T-helper 1 cell (primary cell): Measurements from ENCODE around the gene EGFLAM.

Source experiments
- DNase-seq, 5 donors: peaks; one replicate each; pipeline ENCODE4 v3.0.0-alpha.2; 2012 to 2020
- total RNA-seq, 4 donors: gene quantifications; one replicate each; lab custom pipeline; 2026; lab: John Stamatoyannopoulos, UW

Gene EGFLAM
- total RNA-seq: 0 reads per million in 4 donors

DNA sequence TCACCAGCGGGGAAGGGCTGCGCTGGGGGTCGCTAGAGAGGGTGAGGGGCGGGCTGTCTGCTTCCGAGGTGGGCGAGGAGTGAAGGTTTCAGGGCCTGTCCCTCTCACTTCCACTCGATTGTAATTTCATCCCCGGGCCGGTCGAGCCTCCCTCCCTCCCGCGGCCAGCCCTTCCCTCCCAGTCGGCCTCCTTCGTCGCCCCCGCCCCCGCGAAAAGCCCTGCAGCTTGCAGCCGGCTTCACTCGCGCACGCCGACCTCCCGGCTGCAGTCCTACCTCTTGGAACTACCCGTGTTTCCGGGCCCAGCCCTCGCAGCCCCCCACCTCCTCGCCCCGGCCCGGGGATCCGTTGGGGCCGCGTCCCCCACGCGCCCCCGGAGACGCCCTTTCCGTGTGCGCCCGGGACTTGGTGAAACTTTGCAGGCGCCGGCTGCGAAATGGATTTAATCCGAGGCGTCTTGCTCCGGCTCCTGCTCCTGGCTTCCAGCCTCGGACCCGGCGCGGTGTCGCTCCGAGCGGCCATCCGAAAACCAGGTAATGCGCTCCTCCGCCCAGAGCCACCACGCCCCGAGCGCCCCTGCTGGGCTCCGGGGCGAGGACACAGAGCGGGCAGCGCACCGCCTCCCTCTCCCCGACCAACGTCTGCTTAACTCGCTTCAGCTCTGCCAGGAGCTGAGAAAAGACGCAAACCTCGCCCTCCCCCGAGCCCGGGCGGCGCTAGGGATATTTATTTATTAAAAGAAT is at the start of gene EGFLAM:
EGFLAM (plus strand) TSS at position 241 of the 743 bp plus-strand sequence; CDS start at position 437, 196 bp downstream.
- no peak for DNase-seq

DNA sequence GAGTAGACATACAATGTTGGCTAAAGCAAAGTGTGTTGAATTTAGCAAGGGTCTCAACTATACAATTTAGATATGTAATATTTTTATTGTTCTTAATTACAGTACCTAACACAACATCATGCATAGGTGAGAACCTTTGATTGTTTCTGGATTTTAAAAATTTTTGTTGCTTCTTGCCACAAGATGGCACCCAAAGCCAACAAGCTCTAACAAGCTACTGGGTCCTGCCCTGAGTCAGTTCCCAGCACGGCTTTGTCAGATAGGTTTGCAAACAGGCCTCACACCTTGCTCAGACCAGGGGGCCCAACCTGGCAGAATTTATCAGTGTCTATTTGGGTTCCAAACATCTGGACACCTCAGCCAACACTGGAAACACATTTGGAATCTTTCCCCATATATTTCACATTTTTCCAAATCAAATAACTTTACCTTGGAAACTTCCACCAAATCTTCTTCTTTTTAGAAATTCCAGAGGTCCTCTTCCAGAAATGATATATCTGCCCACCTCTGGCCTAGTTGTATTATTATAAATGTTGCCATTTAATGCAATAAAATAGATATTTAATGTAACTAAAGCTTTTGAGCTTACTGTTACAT is 49.5 kb upstream of the EGFLAM start:
- DNase-seq: peak in 1 of 5 donors; percentile 2

DNA sequence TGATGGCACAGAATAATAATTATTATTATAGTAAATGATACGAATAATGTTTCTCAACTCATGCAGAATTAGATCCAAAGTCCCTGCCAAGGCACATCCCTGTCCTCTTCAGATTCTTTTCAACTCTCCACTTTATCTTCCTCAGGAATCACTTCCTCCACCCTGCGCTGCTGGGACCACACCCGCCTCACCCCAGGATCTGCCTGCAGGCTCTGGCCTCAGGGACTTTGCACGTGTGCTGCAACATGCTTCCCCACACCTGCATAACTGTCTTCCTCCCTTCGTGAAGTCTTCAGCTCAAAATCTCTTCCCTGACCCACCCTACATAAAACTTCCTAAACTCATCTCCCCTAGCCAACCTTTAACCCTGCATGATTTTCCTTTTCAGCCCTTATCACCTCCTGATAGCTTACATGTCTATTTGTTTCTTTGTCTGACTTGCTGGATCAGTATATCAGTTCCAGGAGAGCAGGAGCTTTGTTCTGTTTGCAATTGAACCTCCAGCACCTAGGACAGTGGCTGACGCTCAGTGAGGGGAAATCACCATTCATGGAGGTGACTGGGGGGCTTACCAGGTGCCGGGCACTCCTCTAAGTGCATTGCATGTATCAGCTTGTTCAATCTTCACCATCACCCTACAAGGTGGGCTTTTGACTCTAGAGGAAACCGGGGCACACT is 47.5 kb upstream of the EGFLAM start:
- no peak for DNase-seq

DNA sequence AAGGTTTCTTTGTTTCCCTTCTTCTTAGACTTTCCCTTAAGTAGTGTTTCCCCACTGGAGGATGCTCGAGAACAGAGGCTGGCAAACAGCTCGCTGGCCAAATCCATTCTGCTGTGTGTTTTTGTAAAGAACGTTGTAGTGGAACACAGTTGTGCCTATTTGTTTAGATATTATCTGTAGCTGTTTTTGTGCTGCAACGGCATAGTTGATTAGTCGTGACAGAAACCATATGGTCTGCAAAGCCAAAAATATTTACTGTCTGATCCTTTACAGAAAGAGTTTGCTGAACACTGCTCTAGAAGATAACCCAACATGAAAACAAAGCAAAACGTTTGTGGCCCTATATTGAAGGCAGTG is 47.0 kb upstream of the EGFLAM start:
- DNase-seq: no peak

DNA sequence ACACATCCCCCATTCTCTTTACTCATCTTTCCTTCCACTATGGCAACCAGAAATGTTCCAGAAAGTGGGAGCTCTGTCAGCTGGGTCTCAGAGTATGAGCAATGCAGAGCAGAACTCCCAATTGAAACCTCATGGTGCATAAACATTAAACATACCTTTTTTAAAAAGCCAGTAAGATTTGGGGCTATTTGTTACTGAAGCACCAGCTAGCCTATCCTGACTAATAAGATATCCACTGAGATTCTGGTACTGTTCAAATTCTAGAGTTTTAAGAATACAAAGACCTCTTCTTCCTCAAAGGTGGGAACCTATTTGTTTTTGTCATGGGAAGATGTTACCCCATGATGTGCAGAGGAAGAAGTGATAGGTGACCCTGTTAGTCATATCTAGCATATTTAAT is 46.1 kb upstream of the EGFLAM start:
- no peak for DNase-seq

DNA sequence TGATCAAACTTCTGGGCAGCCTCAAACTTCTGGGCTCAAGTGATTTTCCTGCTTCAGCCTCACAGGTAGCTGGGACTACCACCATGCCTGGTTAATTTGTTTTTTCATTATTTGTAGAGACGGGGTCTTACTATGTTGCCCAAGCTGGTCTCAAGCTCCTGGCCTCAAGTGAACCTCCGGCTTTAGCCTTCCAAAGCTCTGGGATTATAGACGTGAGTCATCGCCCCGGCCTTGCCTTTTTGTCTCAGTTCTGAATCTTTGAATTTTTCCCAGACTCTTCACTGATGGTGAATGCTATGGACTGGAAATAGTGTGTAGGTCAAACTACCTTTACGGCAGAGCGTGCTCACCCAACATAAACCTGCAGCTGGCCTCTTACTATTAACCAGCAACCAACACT is 32.3 kb upstream of the EGFLAM start:
- DNase-seq: no peak

DNA sequence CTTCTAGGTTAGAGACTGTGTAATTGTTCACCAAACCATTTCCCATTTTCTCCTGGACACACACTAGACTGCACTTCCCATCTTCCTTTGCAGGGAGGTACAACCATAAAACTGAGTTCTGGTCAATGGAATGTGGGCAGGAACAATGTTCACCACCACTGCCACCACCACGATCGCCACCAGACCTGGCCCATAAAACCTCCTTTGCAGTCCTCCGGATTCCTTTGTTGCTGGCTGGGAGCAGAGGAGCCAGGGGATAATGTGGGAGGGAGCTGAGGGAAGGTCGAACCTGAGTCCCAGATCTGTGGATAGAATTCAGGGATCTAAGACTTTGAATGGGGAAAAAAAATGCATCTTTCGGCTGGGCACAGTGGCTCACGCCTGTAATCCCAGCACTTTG is 29.4 kb upstream of the EGFLAM start:
- no peak for DNase-seq

DNA sequence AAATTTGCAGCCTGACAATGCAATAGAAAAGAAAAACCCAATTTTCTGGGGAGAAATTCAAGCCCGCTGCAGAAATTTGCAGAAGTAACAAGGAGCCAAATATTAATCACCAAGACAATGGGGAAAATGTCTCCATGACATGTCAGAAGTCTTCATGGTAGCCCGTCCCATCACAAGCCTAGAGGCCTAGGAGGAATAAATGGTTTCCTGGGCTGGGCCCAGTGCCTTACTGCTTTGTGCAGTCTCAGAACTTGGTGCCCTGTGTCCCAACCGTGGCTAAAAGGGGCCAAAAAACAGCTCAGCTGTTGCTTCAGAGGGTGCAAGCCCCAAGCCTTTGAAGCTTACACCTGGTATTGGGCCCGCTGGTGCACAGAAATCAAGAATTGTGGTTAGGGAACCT is 23.6 kb upstream of the EGFLAM start:
- DNase-seq: no peak

DNA sequence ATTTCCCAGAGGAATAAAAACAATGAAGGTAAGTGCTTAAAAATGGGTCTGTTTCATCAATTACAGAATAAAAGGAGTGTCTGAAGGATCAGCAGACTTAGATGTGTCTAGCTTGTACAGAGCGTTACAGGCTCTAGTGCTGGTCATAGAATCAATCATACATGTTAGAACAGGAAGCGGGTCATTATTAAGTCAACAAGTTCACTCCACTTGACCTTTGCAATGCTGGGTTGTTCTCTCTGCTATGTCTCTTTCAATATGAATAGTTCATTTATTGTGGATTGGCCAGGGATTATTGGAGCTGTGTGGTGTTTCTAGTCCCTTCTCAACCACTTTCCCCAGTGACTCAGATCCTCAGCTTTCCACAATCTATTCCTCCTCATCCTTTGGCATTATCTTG is 20.7 kb upstream of the EGFLAM start:
- DNase-seq: no peak

DNA sequence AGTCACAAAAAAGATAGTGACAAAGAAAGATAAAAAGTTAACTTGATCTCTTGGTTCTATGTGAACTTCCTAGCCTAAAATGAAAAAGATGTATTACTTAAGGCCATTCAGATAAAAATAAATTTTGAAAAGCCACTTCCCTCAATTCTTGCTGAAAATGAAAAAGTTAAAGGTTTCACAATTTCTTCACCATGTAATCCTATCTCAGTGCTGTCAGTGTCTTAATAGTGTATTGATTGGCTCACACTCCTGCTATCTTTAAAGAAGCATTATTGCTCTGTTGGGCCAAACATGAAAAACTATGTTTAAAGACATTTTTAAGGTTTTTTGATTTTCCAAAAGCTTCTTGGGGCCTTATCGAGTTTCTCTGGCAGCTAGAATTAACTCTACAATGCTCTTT is 18.1 kb upstream of the EGFLAM start:
- DNase-seq: no peak

DNA sequence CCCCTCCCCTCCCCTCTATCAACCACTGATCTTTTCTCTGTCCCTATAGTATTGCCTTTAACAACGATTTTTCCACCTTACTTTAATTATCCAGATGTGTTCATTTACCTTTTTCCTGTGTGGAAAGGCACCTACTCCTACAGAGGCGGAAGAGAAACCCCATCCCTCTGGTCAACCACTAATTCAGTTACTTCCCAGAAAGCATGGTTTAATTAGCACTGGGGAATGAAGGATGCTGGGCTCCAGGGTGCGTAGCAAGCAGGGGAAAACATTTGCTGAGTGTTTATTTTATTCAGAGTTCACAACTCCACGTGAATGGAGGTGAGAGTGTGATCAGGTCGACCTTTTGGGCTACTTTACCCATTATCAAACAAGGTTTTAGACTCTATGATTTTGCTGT is 16.7 kb upstream of the EGFLAM start:
- DNase-seq: no peak

DNA sequence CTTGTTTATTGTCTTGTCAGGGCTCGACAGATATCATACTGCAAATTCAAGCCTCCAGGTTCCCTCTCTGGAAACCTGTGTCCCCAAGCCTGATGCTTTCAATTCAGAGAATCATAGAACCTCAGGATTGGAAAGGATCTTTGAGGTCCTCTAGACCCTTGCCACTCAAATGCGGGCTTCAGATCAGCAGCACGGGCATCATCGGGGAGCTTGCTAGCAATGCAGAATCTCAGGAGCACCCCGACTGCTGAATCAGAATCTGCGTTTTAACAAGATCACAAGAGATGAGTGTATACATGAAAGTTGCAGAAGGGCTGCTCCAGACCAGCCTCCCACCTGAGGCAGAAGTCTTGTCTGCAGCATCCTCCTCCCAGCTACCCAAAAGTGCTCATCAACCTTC is 13.1 kb upstream of the EGFLAM start:
- DNase-seq: no peak

DNA sequence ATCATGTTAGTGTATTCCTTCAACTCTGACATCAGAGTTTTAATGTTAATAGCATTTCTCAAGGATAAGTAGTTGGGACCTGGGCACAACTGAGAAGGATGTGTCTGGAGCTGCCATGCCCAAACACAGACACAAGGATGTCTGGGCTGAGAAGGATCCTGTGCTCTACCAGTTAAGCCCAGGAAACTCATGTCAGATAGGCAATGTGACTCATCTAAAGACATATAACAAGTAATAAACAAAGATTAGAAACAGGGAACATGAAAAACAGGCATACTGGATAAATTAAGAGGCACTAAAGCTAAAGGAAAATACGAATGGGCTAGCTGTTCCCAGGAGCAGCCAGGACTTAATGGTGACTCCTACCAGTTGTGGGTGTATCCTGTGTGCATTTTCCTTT is 9.1 kb upstream of the EGFLAM start:
- DNase-seq: no peak

DNA sequence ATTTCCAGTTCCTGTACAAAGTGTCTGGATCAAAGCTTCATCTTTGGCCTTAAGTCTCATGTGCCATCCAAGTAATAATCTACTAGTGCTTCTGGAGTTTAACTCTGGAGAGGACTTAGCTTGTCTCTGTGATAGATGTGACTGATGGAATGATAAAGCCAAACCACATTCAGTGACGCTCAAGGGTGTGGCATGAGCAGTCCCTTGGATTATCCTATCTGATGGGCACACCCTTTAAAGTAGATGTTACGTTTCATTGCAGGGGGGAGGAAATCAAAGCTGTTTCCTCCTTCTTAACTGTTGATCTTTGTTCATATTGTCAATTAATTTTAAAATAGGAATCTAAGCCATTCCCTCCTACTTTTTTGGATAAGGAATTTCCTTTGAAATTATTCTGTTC is 8.5 kb upstream of the EGFLAM start:
- no peak for DNase-seq

DNA sequence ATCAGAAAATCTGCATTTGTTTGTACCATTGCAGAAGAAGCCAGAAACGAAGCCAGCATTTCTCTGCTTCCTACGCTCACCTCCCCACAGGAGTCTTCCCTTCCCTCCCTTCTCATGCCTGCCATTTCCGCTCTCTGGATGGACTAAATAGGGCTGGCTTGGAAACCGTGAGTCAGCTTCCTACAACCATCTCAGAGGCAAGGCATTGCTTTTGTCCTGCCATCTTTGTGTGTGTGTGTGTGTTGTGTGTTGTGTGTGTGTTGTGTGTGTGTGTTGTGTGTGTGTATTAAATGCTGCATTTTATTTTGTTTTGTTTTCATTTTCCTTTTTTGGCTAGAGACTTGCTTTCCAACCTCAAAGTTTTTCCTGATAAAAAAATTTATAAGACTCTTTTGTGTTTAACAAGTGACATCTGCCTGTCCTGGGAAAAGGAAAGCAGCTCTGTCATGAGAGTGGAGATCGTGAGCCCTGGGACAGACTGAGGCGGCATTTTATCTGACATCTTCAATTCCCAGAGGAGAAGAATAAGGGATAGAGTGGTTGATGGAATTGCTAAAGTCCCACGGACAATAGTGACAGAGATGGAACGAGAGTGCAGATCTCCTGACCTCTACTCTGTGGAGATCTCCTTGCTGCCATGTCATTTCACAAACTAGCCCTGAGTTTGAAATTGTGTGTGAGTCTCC is 7.5 kb upstream of the EGFLAM start:
- DNase-seq: no peak

DNA sequence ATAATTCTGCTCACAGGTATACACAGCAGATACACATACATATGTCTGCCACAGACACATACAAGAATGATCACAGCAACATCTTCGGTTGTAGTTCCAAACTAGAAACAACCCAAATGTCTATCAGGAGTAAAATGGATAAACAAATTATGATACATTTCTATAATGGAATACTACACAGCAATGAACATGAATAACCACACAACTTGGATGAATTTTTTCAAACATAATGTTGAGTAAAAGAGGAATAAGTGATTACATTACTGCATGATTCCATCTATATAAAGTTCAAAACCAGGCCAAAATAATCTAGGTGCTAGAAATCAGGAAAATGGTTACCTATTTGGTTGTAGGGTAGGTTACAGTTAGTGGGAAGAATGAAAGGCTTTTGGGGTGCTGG is 4.6 kb upstream of the EGFLAM start:
- DNase-seq: no peak

DNA sequence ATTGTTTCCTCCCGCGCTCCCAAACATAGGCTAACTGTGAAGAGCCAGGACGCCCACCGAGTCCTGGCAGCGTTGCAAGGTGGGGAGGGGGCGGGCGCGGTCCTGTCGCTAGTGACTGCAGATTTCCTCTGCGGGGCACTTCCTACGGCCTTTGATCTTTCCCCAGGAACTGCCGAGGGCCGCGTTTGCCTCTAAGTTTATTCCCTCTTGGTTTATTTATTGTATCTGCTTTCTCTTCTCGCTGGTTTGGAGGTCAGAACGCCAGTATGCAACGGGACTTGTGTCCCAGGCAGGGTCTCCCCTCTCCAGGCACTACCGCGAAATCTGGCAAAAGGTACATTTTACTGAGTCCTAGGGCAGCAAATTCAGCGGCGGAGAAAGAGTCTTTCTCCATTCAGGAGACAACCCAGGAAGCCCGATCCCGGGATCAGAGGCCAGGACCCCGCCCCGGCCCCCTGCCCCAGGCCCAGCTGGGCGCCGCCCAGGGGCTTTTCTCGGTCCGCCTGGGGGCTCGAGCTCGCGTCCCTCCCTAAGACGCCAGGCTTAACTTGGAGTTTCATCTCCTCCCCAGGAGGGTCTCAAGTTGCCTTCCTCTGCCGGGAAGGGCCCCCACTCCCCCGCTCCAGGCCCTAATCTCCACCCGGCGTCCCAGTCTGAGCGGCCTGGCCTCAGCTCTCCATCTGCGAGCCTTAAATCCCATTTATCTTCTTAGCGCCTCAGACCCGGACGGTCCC is 884 bp upstream of the EGFLAM start:
- no peak for DNase-seq

DNA sequence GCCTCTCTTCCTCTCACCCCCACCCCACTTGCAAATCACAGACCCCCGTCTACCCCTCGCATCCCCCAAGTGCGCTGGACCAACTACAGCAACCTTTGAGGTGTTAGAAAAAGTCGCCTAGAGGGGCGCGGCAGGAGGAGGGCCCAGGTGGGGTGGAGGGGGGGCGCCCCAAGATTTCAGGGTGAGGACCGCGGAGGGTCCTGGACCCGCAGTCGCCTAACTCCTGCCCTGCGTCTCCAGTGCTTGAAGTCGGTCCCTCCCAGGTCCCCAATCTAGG is 379 bp upstream of the EGFLAM start:
- no peak for DNase-seq

DNA sequence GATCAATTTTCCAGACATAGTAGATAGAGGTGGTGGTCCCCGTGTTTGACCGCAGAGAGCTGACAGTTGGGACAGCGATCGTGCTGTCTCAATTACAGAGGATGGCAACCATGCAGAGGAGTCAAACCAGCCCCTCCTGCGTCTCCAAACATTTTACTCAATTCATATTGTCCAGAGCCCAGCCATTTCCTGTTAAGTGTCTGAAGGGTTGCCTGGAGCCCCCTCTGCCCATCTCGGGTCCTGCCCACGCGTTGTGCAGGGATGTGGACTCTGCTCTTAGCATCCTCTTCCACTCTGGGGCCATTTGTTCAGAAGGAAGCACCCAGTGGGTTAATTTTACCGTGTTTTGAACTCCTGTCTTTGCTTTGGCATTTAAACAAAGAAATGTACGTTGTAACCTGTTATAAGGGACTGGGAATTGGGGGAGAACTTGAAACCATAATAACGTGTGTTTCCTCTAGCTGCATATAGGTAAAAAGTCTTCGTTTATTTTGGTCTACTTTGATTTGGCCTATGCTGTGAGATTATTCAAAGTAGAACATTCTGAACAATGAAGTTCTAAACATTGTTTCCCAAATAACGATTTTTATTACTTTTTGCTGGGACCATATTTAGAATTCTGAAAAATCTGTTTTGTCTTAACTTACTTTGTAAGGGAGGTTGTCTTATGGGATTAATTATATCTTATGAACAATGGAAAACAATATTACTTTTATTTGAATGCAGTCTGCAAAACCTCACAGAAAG is 876 bp downstream of the EGFLAM start:
- DNase-seq: no peak

DNA sequence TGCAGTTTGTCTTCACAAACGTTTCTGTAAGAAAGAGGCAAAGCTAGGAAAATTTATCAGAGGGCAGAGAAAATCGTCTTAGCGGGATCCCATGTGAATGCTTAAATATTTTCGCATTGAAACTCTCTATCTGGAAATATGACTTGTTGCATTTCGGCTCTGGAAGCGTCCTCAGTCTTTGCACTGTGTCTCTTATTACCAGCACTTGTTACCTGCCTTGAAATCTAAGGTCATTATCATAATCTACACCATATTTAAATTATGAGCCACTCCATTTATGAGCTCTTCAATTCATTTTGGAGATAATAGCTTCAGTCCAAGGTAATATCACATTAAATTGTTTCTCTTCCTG is 1.4 kb downstream of the EGFLAM start:
- no peak for DNase-seq

DNA sequence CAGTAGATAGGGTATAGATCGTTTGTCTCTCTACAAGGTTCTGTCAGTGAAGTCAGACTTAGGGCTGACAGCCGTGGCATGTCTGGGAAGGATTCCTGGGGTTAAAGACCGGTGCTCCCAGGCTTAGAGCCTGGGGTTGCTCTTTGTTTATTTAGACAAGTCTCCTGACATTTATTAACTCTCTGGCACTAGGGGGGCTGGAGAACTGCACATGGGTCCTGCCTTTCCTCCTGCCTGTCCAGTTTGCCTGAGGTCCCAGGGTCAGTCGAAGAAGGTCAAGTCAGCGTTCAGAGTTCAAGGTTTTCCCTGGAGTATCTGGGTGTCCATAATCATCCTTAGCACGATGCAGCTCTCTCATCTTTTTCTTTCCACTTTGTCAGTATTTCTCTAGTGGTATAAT is 5.6 kb downstream of the EGFLAM start:
- DNase-seq: no peak

DNA sequence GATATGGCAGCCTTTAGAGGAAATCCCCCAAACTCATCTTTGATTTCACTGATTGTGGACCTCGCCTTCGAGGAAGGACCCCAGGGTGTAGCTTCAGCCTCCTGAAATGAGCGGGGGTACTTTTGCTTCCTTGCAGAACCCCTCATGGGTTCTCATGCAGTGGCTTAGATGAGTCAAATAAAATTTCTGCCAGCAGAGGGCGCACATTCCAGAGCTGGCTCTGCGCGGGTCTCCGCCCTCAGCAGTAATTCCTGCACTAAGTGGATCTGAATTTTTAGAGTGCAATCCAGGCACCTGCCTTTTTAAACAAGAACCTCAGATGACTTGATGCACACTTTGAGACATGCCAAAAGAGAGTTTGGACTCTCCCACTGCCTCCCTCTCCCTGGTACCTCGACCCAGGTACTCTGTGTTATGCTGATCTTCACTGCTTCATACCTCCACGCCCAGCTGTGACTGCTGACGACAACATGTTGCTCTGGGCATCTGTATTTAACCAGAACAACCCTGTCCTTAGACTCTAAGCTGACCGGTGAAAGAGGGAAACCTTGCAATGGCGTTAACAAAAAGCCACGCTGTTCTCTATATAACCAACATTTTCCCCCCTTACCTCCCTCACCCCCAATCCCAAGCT is 7.3 kb downstream of the EGFLAM start:
- peak in 2 of 5 donors; percentile 4 to 20 for DNase-seq
